Measurements from ENCODE around the gene NKX6-1. TPM values are rescaled to one million over a fixed set of nuclear protein-coding genes. Genes with fewer than 3 reads are reported as not detected.
A peak's percentile ranks its signal among the peaks of the same experiment; 100 is the strongest.

The NKX6-1 gene
- polyA plus RNA-seq, 1 of the 3 experiments (the other 2 are of a cell fraction): not detected

GRCh38 chr4:84530871-84531270 lies 31.8 kb upstream of the NKX6-1 start:
- DNase-seq: no peak
- Histone ChIP-seq H3K27ac (ENCODE audit: low read depth in 2 of 2, low read length in 1 of 2) (no peak overlapping the region), H3K79me2 (ENCODE audit: insufficient read depth) (no peaks in the 10 kb centered on the region), H4K20me1 (ENCODE audit: insufficient read depth) (no peaks in the 10 kb centered on the region), H3F3A (replicated peaks; ENCODE audit: insufficient read depth) (no peaks in the 10 kb centered on the region), H3K9ac (no peak overlapping the region), H3K36me3 (replicated peaks in 1 of 2; ENCODE audit: control insufficient read depth in 1 of 2, insufficient read depth in 2 of 2, low read length in 1 of 2) (no peaks in the 10 kb centered on the region), H3K4me2 (no peak overlapping the region), H3K9me2 (no peaks in the 10 kb centered on the region), H3K4me3 (ENCODE audit: low read depth in 2 of 2, low read length in 1 of 2) (no peak overlapping the region), H2AFZ (ENCODE audit: low read depth) (no peak overlapping the region), H3K9me3 (no peaks in the 10 kb centered on the region), H3K4me1 (ENCODE audit: control insufficient read depth in 1 of 2, insufficient read depth in 2 of 2, low read depth in 1 of 2, low read length in 1 of 2) (peaks cover 0 to 3% of the 10 kb centered on the region in 2 experiments; a peak in 2 of 4 replicates), H3K27me3 (ENCODE audit: insufficient read depth) (peaks cover 3% of the 10 kb centered on the region; the same call in 1 of the 2 replicates)
- CTCF ChIA-PET: interaction anchor here (0.6 to 1.1 kb wide), 3 partner anchors 9 to 439 kb away, joined by 3 to 4 read pairs (median 4); no protein-coding TSS in a partner anchor
- TF ChIP-seq ELF1 (IDR thresholded peaks at IDR 0.05) (no peak), PBX3 (IDR thresholded peaks at IDR 0.05) (no peak), TAF1 (IDR thresholded peaks at IDR 0.05; ENCODE audit: borderline replicate concordance, low read depth, low read length) (no peak)
- POLR2A ChIA-PET: no interaction called here
- WGBS (ENCODE audit: low lambda C conversion rate): 0% methylated on average over 1 of the region's 1 CpG

GRCh38 chr4:84530454-84530853 lies 31.4 kb upstream of the NKX6-1 start:
- CTCF ChIA-PET: interaction anchor here (0.6 to 1.8 kb wide), 6 partner anchors 9 to 439 kb away, joined by 3 to 5 read pairs (median 4); partner anchors contain the start of gene NKX6-1
- H3K27ac ChIP-seq (ENCODE audit: low read depth in 2 of 2, low read length in 1 of 2): no peak overlapping the region
- no peaks in the 10 kb centered on the region for H3K9me2 ChIP-seq
- no peaks in the 10 kb centered on the region for H4K20me1 ChIP-seq (ENCODE audit: insufficient read depth)
- no peaks in the 10 kb centered on the region for H3F3A ChIP-seq (replicated peaks; ENCODE audit: insufficient read depth)
- no peaks in the 10 kb centered on the region for H3K9me3 ChIP-seq
- no peaks in the 10 kb centered on the region for H3K36me3 ChIP-seq (replicated peaks in 1 of 2; ENCODE audit: control insufficient read depth in 1 of 2, insufficient read depth in 2 of 2, low read length in 1 of 2)
- no peak overlapping the region for H3K4me2 ChIP-seq
- POLR2A ChIA-PET: no interaction called here
- H3K27me3 ChIP-seq (ENCODE audit: insufficient read depth): peaks cover 5% of the 10 kb centered on the region; the same call in 1 of the 2 replicates
- no peak overlapping the region for H3K4me3 ChIP-seq (ENCODE audit: low read depth in 2 of 2, low read length in 1 of 2)
- DNase-seq: no peak
- H3K4me1 ChIP-seq (ENCODE audit: control insufficient read depth in 1 of 2, insufficient read depth in 2 of 2, low read depth in 1 of 2, low read length in 1 of 2): peaks cover 0 to 3% of the 10 kb centered on the region in 2 experiments; a peak in 2 of 4 replicates
- H2AFZ ChIP-seq (ENCODE audit: low read depth): no peak overlapping the region
- no peak for TF ChIP-seq CTCF (IDR thresholded peaks at IDR 0.05)
- TF ChIP-seq GATA2 (CRISPR knock-in tag; IDR thresholded peaks at IDR 0.05): peak; percentile 38; the same call in 1 of the 2 replicates
- no peak for TF ChIP-seq FOXM1 (IDR thresholded peaks at IDR 0.05; ENCODE audit: low read depth)
- peak; percentile 23; the same call in 1 of the 2 replicates for TF ChIP-seq TCF12 (IDR thresholded peaks at IDR 0.05)
- TF ChIP-seq USF1 (IDR thresholded peaks at IDR 0.05; ENCODE audit: borderline replicate concordance, low read depth): peak; percentile 36; the same call in 1 of the 2 replicates
- no peak overlapping the region for H3K9ac ChIP-seq
- no peaks in the 10 kb centered on the region for H3K79me2 ChIP-seq (ENCODE audit: insufficient read depth)
- 7% methylated on average over 1 of the region's 1 CpG for WGBS (ENCODE audit: low lambda C conversion rate)

Data from SK-N-SH (cell line).